ENCODE data around the gene EFCAB6.

The EFCAB6 gene

DNA sequence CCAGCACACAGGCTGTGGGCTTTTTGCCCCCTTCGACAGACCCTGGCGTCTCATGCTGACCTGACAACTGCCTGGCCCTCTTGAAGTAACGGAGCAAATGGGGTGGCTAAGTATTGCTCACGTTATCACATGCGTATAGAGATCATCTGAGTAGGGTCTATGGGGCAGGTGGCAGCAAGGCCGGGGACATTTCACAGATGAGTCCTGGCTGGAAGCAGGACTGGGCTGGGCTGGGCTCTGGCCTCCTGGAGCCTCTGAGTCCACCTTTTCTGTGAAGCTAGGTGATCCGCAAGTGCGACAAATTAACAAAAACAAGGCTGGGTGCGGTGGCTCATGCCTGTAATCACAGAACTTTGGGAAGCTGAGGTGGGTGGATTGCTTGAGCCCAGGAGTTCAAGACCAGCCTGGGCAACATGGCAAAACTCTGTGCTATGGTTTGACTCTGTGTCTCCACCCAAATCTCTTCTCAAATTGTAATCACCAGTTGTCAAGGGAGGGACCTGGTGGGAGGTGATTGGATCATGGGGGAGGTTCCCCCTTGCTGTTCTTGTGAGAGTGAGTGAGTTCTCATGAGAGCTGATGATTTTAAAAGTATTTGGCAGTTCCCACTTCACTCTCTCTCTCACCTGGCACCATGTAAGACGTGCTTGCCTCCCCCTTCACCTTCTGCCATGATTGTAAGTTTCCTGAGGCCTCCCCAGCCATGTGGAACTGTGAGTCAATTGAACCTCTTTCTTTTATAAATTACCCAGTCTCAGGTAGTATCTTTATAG, 278.3 kb downstream of the EFCAB6 start:
- H3K27me3 ChIP-seq (ENCODE audit: control insufficient read depth in 1 of 2, insufficient read depth in 2 of 2, low read length in 2 of 2) = no peaks in the 10 kb centered on the region
- no peak overlapping the region for H3K27ac ChIP-seq (ENCODE audit: low read depth, low read length)
- no peaks in the 10 kb centered on the region for H3K9me3 ChIP-seq (ENCODE audit: control insufficient read depth in 1 of 2, low read length in 2 of 2)
- H3K4me1 ChIP-seq (ENCODE audit: control insufficient read depth in 1 of 2, insufficient read depth in 2 of 2, low read length in 2 of 2) = no peaks in the 10 kb centered on the region
- H3K9ac ChIP-seq (ENCODE audit: low read depth in 1 of 2, low read length in 2 of 2) = no peak overlapping the region
- H3K4me3 ChIP-seq (ENCODE audit: low read depth in 1 of 2, low read length in 2 of 2) = no peak overlapping the region
- no peaks in the 10 kb centered on the region for H3K36me3 ChIP-seq (ENCODE audit: control insufficient read depth in 1 of 2, insufficient read depth in 2 of 2, low read length in 2 of 2)

DNA sequence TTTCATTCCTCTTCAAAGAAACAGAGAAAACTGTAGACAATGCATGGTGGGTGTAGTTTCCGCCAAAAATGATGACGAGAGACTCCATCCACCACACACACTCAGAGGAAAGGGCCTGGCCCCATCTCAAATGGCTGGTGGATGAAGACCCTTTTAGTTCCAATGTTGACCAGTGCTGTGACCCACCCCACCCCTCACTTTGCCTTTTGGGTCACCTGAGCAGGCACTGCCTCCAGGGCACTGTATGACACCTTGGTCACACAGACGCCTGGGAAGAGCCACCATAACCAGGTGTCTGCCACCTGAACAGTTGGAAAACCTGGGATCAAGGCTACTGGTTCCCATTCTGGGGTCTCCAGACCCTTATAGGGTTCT, 279.0 kb downstream of the EFCAB6 start:
- Histone ChIP-seq H3K9me3 (ENCODE audit: control insufficient read depth in 1 of 2, low read length in 2 of 2) (no peaks in the 10 kb centered on the region), H3K27ac (ENCODE audit: low read depth, low read length) (no peak overlapping the region), H3K27me3 (ENCODE audit: control insufficient read depth in 1 of 2, insufficient read depth in 2 of 2, low read length in 2 of 2) (no peaks in the 10 kb centered on the region), H3K4me3 (ENCODE audit: low read depth in 1 of 2, low read length in 2 of 2) (no peak overlapping the region), H3K36me3 (ENCODE audit: control insufficient read depth in 1 of 2, insufficient read depth in 2 of 2, low read length in 2 of 2) (no peaks in the 10 kb centered on the region), H3K9ac (ENCODE audit: low read depth in 1 of 2, low read length in 2 of 2) (no peak overlapping the region), H3K4me1 (ENCODE audit: control insufficient read depth in 1 of 2, insufficient read depth in 2 of 2, low read length in 2 of 2) (no peaks in the 10 kb centered on the region)

DNA sequence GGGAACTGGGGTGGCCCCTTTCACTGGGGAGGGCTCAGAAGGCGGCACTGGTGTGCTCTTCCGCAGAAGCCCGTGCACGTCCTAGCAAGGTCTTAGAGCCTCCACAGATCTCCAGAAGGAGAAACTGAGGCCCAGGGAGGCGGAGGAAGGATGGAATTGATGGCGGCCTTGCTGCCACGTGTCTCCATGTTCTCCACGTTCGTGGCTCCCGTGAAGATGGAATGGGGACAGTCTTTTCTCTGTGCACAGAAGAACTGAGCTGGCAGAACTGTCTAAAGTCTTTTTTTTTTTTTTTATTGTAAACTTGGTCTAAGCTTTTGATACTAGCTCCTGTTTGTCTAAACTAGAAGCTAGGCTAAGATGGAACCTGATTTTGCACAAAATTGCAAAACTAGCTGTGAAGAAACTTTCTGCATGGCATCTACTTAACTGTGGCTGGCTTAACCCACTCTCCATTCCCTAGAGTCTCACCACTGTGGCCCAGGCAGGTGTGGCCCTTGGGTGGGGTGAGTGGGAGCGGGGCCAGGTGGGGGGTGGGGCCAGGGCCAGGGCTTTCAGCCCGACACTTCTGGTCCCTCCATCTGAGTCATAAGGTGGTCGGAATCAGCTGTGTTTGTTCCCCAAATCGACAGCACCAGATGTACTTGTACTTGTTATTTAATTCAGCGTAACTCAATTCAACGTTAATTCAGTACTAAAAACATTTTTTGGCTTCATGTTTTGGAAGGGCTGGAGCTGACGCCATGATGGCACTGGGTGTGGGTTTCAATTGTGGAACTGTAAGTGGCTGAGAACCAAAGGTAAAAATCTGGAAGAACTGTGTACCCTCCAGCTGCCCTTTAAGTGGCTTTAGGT, 279.6 kb downstream of the EFCAB6 start:
- Histone ChIP-seq H3K36me3 (ENCODE audit: control insufficient read depth in 1 of 2, insufficient read depth in 2 of 2, low read length in 2 of 2) (no peaks in the 10 kb centered on the region), H3K27me3 (ENCODE audit: control insufficient read depth in 1 of 2, insufficient read depth in 2 of 2, low read length in 2 of 2) (no peaks in the 10 kb centered on the region), H3K4me3 (ENCODE audit: low read depth in 1 of 2, low read length in 2 of 2) (no peak overlapping the region), H3K27ac (ENCODE audit: low read depth, low read length) (no peak overlapping the region), H3K9me3 (ENCODE audit: control insufficient read depth in 1 of 2, low read length in 2 of 2) (no peaks in the 10 kb centered on the region), H3K4me1 (ENCODE audit: control insufficient read depth in 1 of 2, insufficient read depth in 2 of 2, low read length in 2 of 2) (no peaks in the 10 kb centered on the region), H3K9ac (ENCODE audit: low read depth in 1 of 2, low read length in 2 of 2) (no peak overlapping the region)

DNA sequence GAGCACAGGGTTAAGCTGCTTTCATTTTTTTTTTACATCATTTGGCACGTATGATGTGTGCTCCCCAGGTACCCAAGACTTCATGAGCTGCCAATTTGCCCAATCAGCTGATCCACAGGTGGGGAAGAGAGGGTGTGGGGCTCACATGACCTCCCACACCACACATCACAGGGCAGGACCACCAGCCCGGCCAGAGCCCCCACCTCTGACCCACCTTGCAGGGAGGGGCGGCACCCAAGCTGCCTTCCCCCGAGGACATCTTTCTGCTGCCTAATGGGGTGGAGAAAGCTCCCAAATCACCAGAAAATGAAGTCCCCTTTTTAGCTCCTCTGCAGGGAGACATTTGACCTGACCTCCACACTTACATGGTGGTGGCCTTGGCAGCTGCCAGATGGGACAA, 280.5 kb downstream of the EFCAB6 start:
- no peaks in the 10 kb centered on the region for H3K27me3 ChIP-seq (ENCODE audit: control insufficient read depth in 1 of 2, insufficient read depth in 2 of 2, low read length in 2 of 2)
- no peak overlapping the region for H3K9ac ChIP-seq (ENCODE audit: low read depth in 1 of 2, low read length in 2 of 2)
- no peaks in the 10 kb centered on the region for H3K36me3 ChIP-seq (ENCODE audit: control insufficient read depth in 1 of 2, insufficient read depth in 2 of 2, low read length in 2 of 2)
- H3K27ac ChIP-seq (ENCODE audit: low read depth, low read length) = no peak overlapping the region
- no peaks in the 10 kb centered on the region for H3K4me1 ChIP-seq (ENCODE audit: control insufficient read depth in 1 of 2, insufficient read depth in 2 of 2, low read length in 2 of 2)
- no peak overlapping the region for H3K4me3 ChIP-seq (ENCODE audit: low read depth in 1 of 2, low read length in 2 of 2)
- H3K9me3 ChIP-seq (ENCODE audit: control insufficient read depth in 1 of 2, low read length in 2 of 2) = no peaks in the 10 kb centered on the region

DNA sequence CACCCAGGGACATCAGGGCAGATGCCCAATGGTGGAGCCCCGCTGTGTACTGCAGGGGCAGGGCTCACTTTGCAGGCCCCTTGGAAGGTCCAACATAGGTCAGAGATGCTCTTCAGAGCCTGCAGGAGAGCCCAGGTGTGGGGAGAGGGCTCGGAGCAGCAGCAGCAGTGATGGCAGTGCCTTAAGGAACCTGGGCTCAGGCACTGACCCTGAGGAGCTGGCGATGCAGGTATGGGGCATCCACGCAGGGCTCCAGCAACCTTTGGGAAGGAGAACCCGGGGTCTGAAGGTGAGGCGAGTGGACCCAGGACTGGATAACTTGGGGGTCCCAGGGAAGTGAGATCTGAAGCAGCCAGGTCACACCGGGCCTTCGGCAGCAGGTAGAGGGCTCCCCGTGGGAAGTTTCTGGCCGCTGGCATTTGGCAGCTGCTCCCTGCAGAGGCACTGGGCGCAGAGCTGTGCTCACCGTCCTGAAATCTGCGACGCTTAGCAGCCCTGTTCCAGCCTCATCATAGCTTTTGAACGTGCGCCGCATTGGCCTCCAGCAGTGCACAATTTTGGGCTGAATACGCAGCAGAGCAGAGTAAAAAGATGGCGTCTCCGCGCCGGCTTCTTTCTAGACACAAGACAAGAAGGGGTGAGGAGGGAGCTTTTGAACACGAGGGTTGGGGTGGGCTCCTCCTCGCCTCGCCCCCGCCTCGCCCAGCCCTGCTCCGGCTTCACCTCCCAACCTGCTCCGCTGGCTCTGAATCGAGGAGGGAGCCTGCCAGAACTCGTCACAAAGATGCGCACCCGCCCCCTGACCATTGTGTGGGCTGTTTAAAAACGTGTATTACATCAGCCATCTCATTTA, 281.5 kb downstream of the EFCAB6 start:
- H3K27ac ChIP-seq (ENCODE audit: low read depth, low read length) = no peak overlapping the region
- no peaks in the 10 kb centered on the region for H3K4me1 ChIP-seq (ENCODE audit: control insufficient read depth in 1 of 2, insufficient read depth in 2 of 2, low read length in 2 of 2)
- H3K9me3 ChIP-seq (ENCODE audit: control insufficient read depth in 1 of 2, low read length in 2 of 2) = no peaks in the 10 kb centered on the region
- no peak overlapping the region for H3K4me3 ChIP-seq (ENCODE audit: low read depth in 1 of 2, low read length in 2 of 2)
- H3K27me3 ChIP-seq (ENCODE audit: control insufficient read depth in 1 of 2, insufficient read depth in 2 of 2, low read length in 2 of 2) = no peaks in the 10 kb centered on the region
- H3K9ac ChIP-seq (ENCODE audit: low read depth in 1 of 2, low read length in 2 of 2) = no peak overlapping the region
- H3K36me3 ChIP-seq (ENCODE audit: control insufficient read depth in 1 of 2, insufficient read depth in 2 of 2, low read length in 2 of 2) = no peaks in the 10 kb centered on the region

DNA sequence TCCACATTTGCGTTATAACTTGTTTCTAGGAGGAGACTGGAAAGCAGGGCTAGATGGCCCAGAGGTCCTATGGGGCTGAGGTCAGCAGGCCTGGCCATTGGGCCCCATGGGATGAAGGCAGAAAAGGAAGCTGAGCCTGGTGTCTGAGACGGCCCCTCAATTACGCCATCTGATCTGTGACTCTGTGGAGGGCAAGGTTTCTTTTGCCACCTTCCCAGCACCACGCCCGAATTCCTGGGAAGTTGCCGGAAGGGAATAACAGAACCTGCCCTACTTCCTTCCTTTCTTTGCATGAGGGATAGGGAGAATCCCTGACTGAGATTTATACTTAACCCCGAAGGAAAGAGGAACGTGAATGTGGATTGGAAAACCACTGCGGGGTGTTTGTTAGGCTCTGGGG, 282.2 kb downstream of the EFCAB6 start:
- Histone ChIP-seq H3K27ac (ENCODE audit: low read depth, low read length) (no peak overlapping the region), H3K9ac (ENCODE audit: low read depth in 1 of 2, low read length in 2 of 2) (no peak overlapping the region), H3K4me1 (ENCODE audit: control insufficient read depth in 1 of 2, insufficient read depth in 2 of 2, low read length in 2 of 2) (no peaks in the 10 kb centered on the region), H3K27me3 (ENCODE audit: control insufficient read depth in 1 of 2, insufficient read depth in 2 of 2, low read length in 2 of 2) (no peaks in the 10 kb centered on the region), H3K4me3 (ENCODE audit: low read depth in 1 of 2, low read length in 2 of 2) (no peak overlapping the region), H3K9me3 (ENCODE audit: control insufficient read depth in 1 of 2, low read length in 2 of 2) (no peaks in the 10 kb centered on the region), H3K36me3 (ENCODE audit: control insufficient read depth in 1 of 2, insufficient read depth in 2 of 2, low read length in 2 of 2) (no peaks in the 10 kb centered on the region)

DNA sequence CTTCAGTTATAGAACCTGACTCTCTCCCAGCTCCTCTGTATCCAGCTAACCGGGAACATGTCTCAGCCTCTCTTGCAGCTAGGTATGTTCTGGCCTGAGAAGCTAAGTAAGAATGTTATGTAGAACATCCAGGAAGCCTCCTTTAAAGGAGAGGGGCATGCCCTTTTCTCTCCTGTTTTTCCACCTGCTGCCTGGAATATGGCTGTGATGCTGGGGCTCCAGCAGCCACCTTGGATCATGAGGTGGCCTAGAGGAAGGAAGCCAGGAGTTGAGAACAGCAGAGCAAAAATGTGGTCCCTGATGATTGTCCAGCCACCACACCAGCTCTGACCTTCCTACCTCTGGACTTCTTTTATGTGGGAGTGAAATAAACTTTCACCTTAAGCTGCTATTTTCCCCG, 282.6 kb downstream of the EFCAB6 start:
- Histone ChIP-seq H3K27ac (ENCODE audit: low read depth, low read length) (no peak overlapping the region), H3K4me3 (ENCODE audit: low read depth in 1 of 2, low read length in 2 of 2) (no peak overlapping the region), H3K27me3 (ENCODE audit: control insufficient read depth in 1 of 2, insufficient read depth in 2 of 2, low read length in 2 of 2) (no peaks in the 10 kb centered on the region), H3K9ac (ENCODE audit: low read depth in 1 of 2, low read length in 2 of 2) (no peak overlapping the region), H3K9me3 (ENCODE audit: control insufficient read depth in 1 of 2, low read length in 2 of 2) (no peaks in the 10 kb centered on the region), H3K36me3 (ENCODE audit: control insufficient read depth in 1 of 2, insufficient read depth in 2 of 2, low read length in 2 of 2) (no peaks in the 10 kb centered on the region), H3K4me1 (ENCODE audit: control insufficient read depth in 1 of 2, insufficient read depth in 2 of 2, low read length in 2 of 2) (no peaks in the 10 kb centered on the region)

DNA sequence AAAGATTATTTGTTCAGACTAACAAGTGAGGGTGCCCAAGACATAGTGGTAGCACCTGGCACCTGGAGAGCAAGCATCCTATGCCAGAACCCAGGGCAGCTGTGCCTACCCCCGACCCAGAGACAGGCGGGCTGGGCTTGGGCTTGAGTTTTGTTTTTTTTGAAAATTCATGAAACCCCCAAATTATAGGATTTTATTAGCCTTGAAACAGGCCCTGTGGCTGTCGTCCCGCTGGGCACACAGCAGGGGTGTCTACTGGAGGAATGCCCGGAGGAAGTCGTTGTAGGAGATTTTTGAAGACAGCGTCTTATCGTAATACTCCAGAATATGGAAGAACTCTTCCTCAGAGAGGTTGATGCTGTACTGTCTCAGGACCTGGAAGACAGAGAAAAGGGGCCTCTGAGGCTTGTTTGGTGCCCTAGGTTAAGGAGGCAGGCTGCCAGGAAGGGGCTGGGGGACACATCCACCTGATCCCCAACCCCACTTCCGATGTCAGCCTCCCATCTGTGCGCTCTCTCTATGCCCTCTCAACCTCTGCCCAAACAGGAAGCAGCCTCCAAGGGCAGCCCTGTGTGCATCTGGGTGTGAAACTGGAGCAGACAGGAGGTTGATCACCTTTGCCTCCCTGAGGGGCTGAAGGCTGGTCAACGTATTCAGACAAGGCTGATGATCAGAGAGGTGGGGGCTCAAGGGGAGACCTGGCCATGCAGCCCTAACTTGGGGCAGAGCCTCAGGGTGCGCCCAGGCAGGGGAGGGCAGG, 283.3 kb downstream of the EFCAB6 start:
- Histone ChIP-seq H3K27ac (ENCODE audit: low read depth, low read length) (no peak overlapping the region), H3K36me3 (ENCODE audit: control insufficient read depth in 1 of 2, insufficient read depth in 2 of 2, low read length in 2 of 2) (no peaks in the 10 kb centered on the region), H3K4me1 (ENCODE audit: control insufficient read depth in 1 of 2, insufficient read depth in 2 of 2, low read length in 2 of 2) (no peaks in the 10 kb centered on the region), H3K27me3 (ENCODE audit: control insufficient read depth in 1 of 2, insufficient read depth in 2 of 2, low read length in 2 of 2) (no peaks in the 10 kb centered on the region), H3K9ac (ENCODE audit: low read depth in 1 of 2, low read length in 2 of 2) (no peak overlapping the region), H3K4me3 (ENCODE audit: low read depth in 1 of 2, low read length in 2 of 2) (no peak overlapping the region), H3K9me3 (ENCODE audit: control insufficient read depth in 1 of 2, low read length in 2 of 2) (no peaks in the 10 kb centered on the region)

DNA sequence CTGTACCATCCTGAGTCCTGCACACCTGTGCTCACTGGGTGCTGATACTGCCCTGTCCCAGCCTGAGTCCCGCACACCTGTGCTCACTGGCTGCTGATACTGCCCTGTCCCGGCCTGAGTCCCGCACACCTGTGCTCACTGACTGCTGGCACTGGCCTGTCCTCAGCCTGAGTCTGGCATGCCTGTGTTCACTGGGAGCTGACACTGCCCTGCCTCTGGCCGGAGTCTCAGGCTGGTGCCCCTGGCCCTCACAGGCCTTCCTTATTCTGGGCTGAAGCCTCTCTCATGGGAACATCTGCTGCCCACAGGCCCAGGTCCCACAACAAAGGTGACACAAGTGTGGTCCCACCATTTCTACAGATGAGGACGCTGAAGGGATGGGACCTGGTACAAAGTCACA, 285.2 kb downstream of the EFCAB6 start:
- Histone ChIP-seq H3K4me1 (ENCODE audit: control insufficient read depth in 1 of 2, insufficient read depth in 2 of 2, low read length in 2 of 2) (no peaks in the 10 kb centered on the region), H3K27ac (ENCODE audit: low read depth, low read length) (no peak overlapping the region), H3K9me3 (ENCODE audit: control insufficient read depth in 1 of 2, low read length in 2 of 2) (no peaks in the 10 kb centered on the region), H3K36me3 (ENCODE audit: control insufficient read depth in 1 of 2, insufficient read depth in 2 of 2, low read length in 2 of 2) (no peaks in the 10 kb centered on the region), H3K4me3 (ENCODE audit: low read depth in 1 of 2, low read length in 2 of 2) (no peak overlapping the region), H3K27me3 (ENCODE audit: control insufficient read depth in 1 of 2, insufficient read depth in 2 of 2, low read length in 2 of 2) (no peaks in the 10 kb centered on the region), H3K9ac (ENCODE audit: low read depth in 1 of 2, low read length in 2 of 2) (no peak overlapping the region)
